Right ventricle myocardium superior (tissue), 1 donor: ENCODE data around the gene RBM20. TPM values are rescaled to one million over a fixed set of nuclear protein-coding genes. Genes with fewer than 3 reads are reported as not detected.
"Not testable (repeated sequence)": the region's sequence is repeated elsewhere in the genome, so short reads cannot be mapped to it uniquely, and the experiment has no call there.

ENCODE experiments used
- ATAC-seq: fragments of 200-7000 bp; cut with Tn5 transposase; one replicate; pipeline ENCODE4 v1.9.1; 2020; ENCODE audit warnings: mild to moderate bottlenecking; ENCODE audit not compliant: poor library complexity
- DNase-seq: peaks from one replicate; pipeline ENCODE4 v3.0.0-alpha.2; 2020
- intact Hi-C: fragments of 100-400 bp; cut with DNase I; formaldehyde crosslinking; loops from one replicate; pipeline ENCODE4 v1.11.2; 2022
- total RNA-seq: library from RNA; stranded (reverse); fragmentation: NEBNext Ultra II Directional; extraction: Animal tissue kit (Norgen Biotek cat#: 25700); gene quantifications from one replicate; pipeline ENCODE4 v1.2.1, GENCODE V29; 2021
- donor health status: DM: no; HTN: yes; CAD: no; lungs with severe emphysema.

The RBM20 gene
- total RNA-seq, 1 donor from 2014 or later, result 103 TPM

GRCh38 chr10:110619514-110620397 is 24.4 kb upstream of the RBM20 start:
- no peak for DNase-seq
- no peak for ATAC-seq
- intact Hi-C loops, result no loop called here

GRCh38 chr10:110620398-110620719 is 23.8 kb upstream of the RBM20 start:
- intact Hi-C loops, result no loop called here
- ATAC-seq, result no peak

GRCh38 chr10:110623316-110623715 is 20.8 kb upstream of the RBM20 start:
- peak; percentile 34 for ATAC-seq
- intact Hi-C loops, result not testable (repeated sequence)

More at GRCh38 chr10:110620398-110620719, 23.8 kb upstream of the RBM20 start:
- no peak for DNase-seq

GRCh38 chr10:110625356-110625894 is 18.7 kb upstream of the RBM20 start:
- no peak for DNase-seq
- ATAC-seq, result no peak
- intact Hi-C loops, result no loop called here

More at GRCh38 chr10:110623316-110623715, 20.8 kb upstream of the RBM20 start:
- not testable (repeated sequence) for DNase-seq

- ATAC-seq (no peak), DNase-seq (no peak)
- intact Hi-C loops, result no loop called here
These were observed 17.9 kb upstream of the RBM20 start for GRCh38 chr10:110625951-110626855.

GRCh38 chr10:110628161-110628560 is 16.0 kb upstream of the RBM20 start:
- DNase-seq (no peak), ATAC-seq (no peak)
- intact Hi-C loops, result no loop called here

- DNase-seq, result no peak
- ATAC-seq, result peak; percentile 89
- intact Hi-C loops, result no loop called here
These were observed 14.4 kb upstream of the RBM20 start for GRCh38 chr10:110629680-110630191.

GRCh38 chr10:110631934-110632333 is 12.2 kb upstream of the RBM20 start:
- intact Hi-C loops, result no loop called here
- no peak for ATAC-seq

GRCh38 chr10:110632591-110633215 is 11.4 kb upstream of the RBM20 start:
- ATAC-seq, result no peak
- intact Hi-C loops, result no loop called here
- DNase-seq, result no peak

More at GRCh38 chr10:110631934-110632333, 12.2 kb upstream of the RBM20 start:
- DNase-seq, result no peak

GRCh38 chr10:110634527-110635209 is 9.5 kb upstream of the RBM20 start:
- peak; percentile 50 for ATAC-seq
- intact Hi-C loops, result no loop called here
- peak; percentile 81 for DNase-seq

GRCh38 chr10:110636572-110636931 is 7.6 kb upstream of the RBM20 start:
- intact Hi-C loops, result no loop called here
- no peak for ATAC-seq
- no peak for DNase-seq

- DNase-seq (peak; percentile 79), ATAC-seq (peak; percentile 84)
- intact Hi-C loops, result no loop called here
These were observed 7.1 kb upstream of the RBM20 start for GRCh38 chr10:110636932-110637557.

GRCh38 chr10:110637558-110638053 is 6.5 kb upstream of the RBM20 start:
- DNase-seq, result no peak
- peak; percentile 30 for ATAC-seq
- intact Hi-C loops, result no loop called here

- DNase-seq (no peak), ATAC-seq (no peak)
- intact Hi-C loops, result no loop called here
These were observed 5.8 kb upstream of the RBM20 start for GRCh38 chr10:110638319-110638718.

GRCh38 chr10:110639046-110639445 is 5.1 kb upstream of the RBM20 start:
- DNase-seq, ATAC-seq, intact Hi-C loops: not testable (repeated sequence)

- intact Hi-C loops, result loop anchor here (5.0 kb wide), 1 partner anchor 42 kb away; no protein-coding TSS in a partner anchor
- DNase-seq, ATAC-seq: not testable (repeated sequence)
These were observed 4.3 kb upstream of the RBM20 start for GRCh38 chr10:110639858-110640257.

GRCh38 chr10:110641256-110641655 is 2.9 kb upstream of the RBM20 start:
- ATAC-seq, result peak; percentile 50
- DNase-seq, result peak; percentile 67
- intact Hi-C loops, result loop anchor here (5.0 kb wide), 1 partner anchor 41 kb away; no protein-coding TSS in a partner anchor
